ENCODE data around the gene PORCN. TPM values are rescaled to one million over a fixed set of nuclear protein-coding genes. Genes with fewer than 3 reads are reported as not detected.

The PORCN gene
- total and polyA plus RNA-seq, 2 of the 4 experiments (the other 2 are of a cell fraction) = 4.1 to 10.1 TPM

- Histone ChIP-seq H2AK5ac (ENCODE audit: low read depth, low read length) (no peak overlapping the region), H4K91ac (ENCODE audit: insufficient read depth, low read depth, low read length) (no peak overlapping the region), H3K9me1 (ENCODE audit: insufficient read depth, low read length) (no peaks in the 10 kb centered on the region), H3K14ac (replicated peaks; ENCODE audit: low read depth, low read length) (no peak overlapping the region), H3K4me3 (ENCODE audit: insufficient read depth, low read depth, low read length) (no peak overlapping the region), H3K36me3 (ENCODE audit: control insufficient read depth, insufficient read depth, low read length) (peaks cover 3% of the 10 kb centered on the region), H4K5ac (ENCODE audit: low read depth, low read length) (no peak overlapping the region), H4K8ac (ENCODE audit: low read depth in 2 of 2, low read length in 2 of 2) (no peak overlapping the region), H3K27ac (ENCODE audit: insufficient read depth, low read length) (no peak overlapping the region), H3K9ac (ENCODE audit: low read depth, low read length) (no peak overlapping the region), H3K18ac (ENCODE audit: low read depth, low read length) (no peak overlapping the region), H3K56ac (ENCODE audit: extremely low read depth, insufficient read depth, low read length) (no peak overlapping the region), H3K4ac (ENCODE audit: low read depth, low read length) (no peak overlapping the region), H3K27me3 (ENCODE audit: control insufficient read depth, insufficient read depth, low read length) (no peaks in the 10 kb centered on the region), H4K20me1 (ENCODE audit: insufficient read depth, low read length) (no peaks in the 10 kb centered on the region), H2BK5ac (ENCODE audit: low read depth, low read length, poor library complexity, severe bottlenecking) (no peak overlapping the region), H3K9me3 (ENCODE audit: control insufficient read depth, insufficient read depth, low read length) (no peaks in the 10 kb centered on the region; the same call in 1 of the 2 replicates), H3K4me1 (ENCODE audit: control insufficient read depth, insufficient read depth, low read length) (no peaks in the 10 kb centered on the region), H3K23ac (ENCODE audit: low read depth, low read length) (no peak overlapping the region), H3K4me2 (ENCODE audit: low read depth, low read length) (no peak overlapping the region), H3K79me1 (ENCODE audit: low read depth in 1 of 2, low read length in 2 of 2) (peaks cover 3 to 5% of the 10 kb centered on the region in 2 experiments; a peak in 2 of 4 replicates), H2BK15ac (ENCODE audit: low read depth, low read length) (no peak overlapping the region), H2AK9ac (replicated peaks; ENCODE audit: low read depth, low read length, poor library complexity) (peak overlapping the region; percentile 15), H2AFZ (replicated peaks; ENCODE audit: low read length, poor library complexity) (no peak overlapping the region), H2BK120ac (ENCODE audit: low read depth, low read length) (no peak overlapping the region), H2BK20ac (ENCODE audit: low read depth, low read length) (no peak overlapping the region)
- WGBS, 2 experiments (ENCODE audit: extremely low coverage in 2 of 2, insufficient read length in 1 of 2) = 60% methylated on average over 1 of the region's 16 CpGs; no CpG with 5 or more reads in 1 of the 2 experiments
- no TSS peak for BruUV-seq (replicated peaks)
- DNase-seq (no peak), ATAC-seq (ENCODE audit: low read depth) (no peak)
- ChIA-PET CTCF (no interaction called here), POLR2A (ENCODE audit: unreplicated experiment) (no interaction called here)
- TF ChIP-seq NFE2L2 (IDR thresholded peaks at IDR 0.05; ENCODE audit: low read depth, low read length) (no peak), POLR2A (IDR thresholded peaks at IDR 0.05; ENCODE audit: low read depth, low read length) (no peak), FOS (IDR thresholded peaks at IDR 0.05; ENCODE audit: low read depth, low read length) (no peak), RCOR1 (IDR thresholded peaks at IDR 0.05; ENCODE audit: insufficient replicate concordance, low read length) (no peak), SMC3 (IDR thresholded peaks at IDR 0.05; ENCODE audit: low read depth, low read length) (no peak), RAD21 (IDR thresholded peaks at IDR 0.05; ENCODE audit: low read length) (no peak), CEBPB (IDR thresholded peaks at IDR 0.05; ENCODE audit: low read depth, low read length) (no peak), RFX5 (IDR thresholded peaks at IDR 0.05; ENCODE audit: low read depth, low read length) (no peak)
- TF ChIP-seq, protein P1, sequence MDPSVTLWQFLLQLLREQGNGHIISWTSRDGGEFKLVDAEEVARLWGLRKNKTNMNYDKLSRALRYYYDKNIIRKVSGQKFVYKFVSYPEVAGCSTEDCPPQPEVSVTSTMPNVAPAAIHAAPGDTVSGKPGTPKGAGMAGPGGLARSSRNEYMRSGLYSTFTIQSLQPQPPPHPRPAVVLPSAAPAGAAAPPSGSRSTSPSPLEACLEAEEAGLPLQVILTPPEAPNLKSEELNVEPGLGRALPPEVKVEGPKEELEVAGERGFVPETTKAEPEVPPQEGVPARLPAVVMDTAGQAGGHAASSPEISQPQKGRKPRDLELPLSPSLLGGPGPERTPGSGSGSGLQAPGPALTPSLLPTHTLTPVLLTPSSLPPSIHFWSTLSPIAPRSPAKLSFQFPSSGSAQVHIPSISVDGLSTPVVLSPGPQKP (IDR thresholded peaks at IDR 0.05; ENCODE audit: borderline replicate concordance, low read depth, low read length) = no peak
- in situ Hi-C loops (cut with MboI; ENCODE audit: low sequenced_read_pairs) = no loop called here
- intact Hi-C loops (cut with micrococcal nuclease) = no loop called here
- dilution Hi-C loops (cut with HindIII; ENCODE audit: low sequenced_read_pairs, unreplicated experiment) = no loop called here
Observed at GRCh38 chrX:48514126-48514806, 5.5 kb downstream of the PORCN start.
